HepG2 (cell line): ENCODE data around the gene GGCT. TPM values are rescaled to one million over a fixed set of nuclear protein-coding genes. Genes with fewer than 3 reads are reported as not detected.

Experiments
- ATAC-seq: fragments of 200-7000 bp; cut with Tn5 transposase; 3 replicates; pipeline ENCODE4 v1.9.1; 2020; ENCODE audit warnings: mild to moderate bottlenecking, moderate library complexity
- BruUV-seq: library from RNA; stranded (reverse); fragments of 400-500 nt; replicated peaks from 2 replicates; lab custom pipeline; 2021; lab: Mats Ljungman, UMichigan
- CTCF ChIA-PET: fragments of 300-600 bp; formaldehyde crosslinking; extraction: SDS; loops from one replicate; lab custom pipeline; 2021; ENCODE audit warnings: low total read pairs, inconsistent platforms, low intra/inter-chr PET ratio; lab: Yijun Ruan, JAX
- POLR2A ChIA-PET: fragments of 350-600 bp; sonication (Branson Sonifier 250); formaldehyde crosslinking; loops from one replicate; lab custom pipeline; 2020; ENCODE audit warnings: antibody characterized with exemption, inconsistent platforms; lab: Yijun Ruan, JAX
- DNase-seq: peaks from one replicate; pipeline ENCODE4 v3.0.0-alpha.2; 2015; ENCODE audit warnings: low spot score
- FAIRE-seq: peaks from 3 replicates; lab custom pipeline; 2011; peaks lifted over from hg19 to GRCh38; lab: Jason Lieb, UNC
- H2AFZ ChIP-seq: one replicate; pipeline ENCODE4 v1.6.1; 2011; ENCODE audit warnings: low read length, inconsistent platforms
- H3K27ac ChIP-seq: fragments of 300-600 bp; 3 replicates; pipeline ENCODE4 v1.8.0; 2011; ENCODE audit warnings: mixed run types, mild to moderate bottlenecking, mixed read lengths, low read length, inconsistent platforms; ENCODE audit not compliant: insufficient read depth; ENCODE audit errors: extremely low read length
- H3K27me3 ChIP-seq, 2 experiments: fragments of 200-600 bp in 1 of 2; 2 replicates in 1 of 2; 3 replicates in 1 of 2; pipeline versions ENCODE4 v1.6.0 to v1.8.0; 2011; ENCODE audit warnings: low read length in 2 of 2, mild to moderate bottlenecking in 2 of 2, moderate library complexity in 2 of 2, inconsistent platforms in 1 of 2; ENCODE audit not compliant: insufficient read depth in 2 of 2, control insufficient read depth in 1 of 2
- H3K36me3 ChIP-seq, 2 experiments: fragments of 200-600 bp in 1 of 2; replicated peaks in 1 of 2; 2 replicates in 1 of 2; 3 replicates in 1 of 2; pipeline versions ENCODE4 v1.5.1 to v1.8.0; 2011; ENCODE audit warnings: low read length in 2 of 2, inconsistent platforms in 1 of 2; ENCODE audit not compliant: insufficient read depth in 2 of 2, control insufficient read depth in 1 of 2
- H3K4me1 ChIP-seq: 2 replicates; pipeline ENCODE4 v1.5.1; 2012; ENCODE audit warnings: low read length, inconsistent platforms; ENCODE audit not compliant: insufficient read depth
- H3K4me2 ChIP-seq: 2 replicates; pipeline ENCODE4 v1.6.0; 2011; ENCODE audit warnings: low read depth, low read length, inconsistent platforms
- H3K4me3 ChIP-seq, 3 experiments: fragments of 200-600 bp in 1 of 3; sonication (generic), shearing (Covaris generic) in 1 of 3; replicated peaks in 1 of 3; 2 replicates each; pipeline ENCODE4 v1.5.1; 2011 to 2016; ENCODE audit warnings: low read length in 3 of 3, inconsistent platforms in 2 of 3, low read depth in 2 of 3, mild to moderate bottlenecking in 2 of 3, control low read depth in 1 of 3, mixed read lengths in 1 of 3; ENCODE audit not compliant: insufficient read depth in 1 of 3
- H3K79me2 ChIP-seq: one replicate; pipeline ENCODE4 v1.6.1; 2011; ENCODE audit warnings: low read length, inconsistent platforms; ENCODE audit not compliant: insufficient read depth
- H3K9ac ChIP-seq: 2 replicates; pipeline ENCODE4 v1.6.0; 2011; ENCODE audit warnings: mild to moderate bottlenecking, low read depth, low read length, inconsistent platforms; ENCODE audit not compliant: insufficient read depth
- H3K9me3 ChIP-seq: 2 replicates; pipeline ENCODE4 v1.5.1; 2012; ENCODE audit warnings: mild to moderate bottlenecking, low read length
- H4K20me1 ChIP-seq: 2 replicates; pipeline ENCODE4 v1.6.0; 2011; ENCODE audit warnings: inconsistent platforms, mild to moderate bottlenecking, low read length, moderate library complexity; ENCODE audit not compliant: insufficient read depth
- JUND ChIP-seq: sonication (generic); formaldehyde crosslinking; IDR thresholded peaks from 2 replicates; pipeline ENCODE4 v1.8.0; 2022; ENCODE audit warnings: mild to moderate bottlenecking, missing genetic modification reagents
- KDM4B ChIP-seq: sonication (generic); formaldehyde crosslinking; IDR thresholded peaks from 2 replicates; pipeline ENCODE4 v1.4.0; 2020; ENCODE audit warnings: missing genetic modification reagents
- RBFOX2 ChIP-seq: fragments of 200-400 bp; formaldehyde crosslinking; IDR thresholded peaks from 2 replicates; pipeline ENCODE4 v1.6.1; 2017; ENCODE audit warnings: low read depth, mild to moderate bottlenecking, low read length
- SRSF4 ChIP-seq: fragments of 200-400 bp; formaldehyde crosslinking; IDR thresholded peaks from one replicate; pipeline ENCODE4 v1.6.1; 2018; ENCODE audit warnings: mild to moderate bottlenecking, low read depth, low read length, moderate library complexity; ENCODE audit not compliant: poor library complexity, severe bottlenecking
- TP53 ChIP-seq: sonication (generic); formaldehyde crosslinking; conservative IDR thresholded peaks from 2 replicates; pipeline ENCODE4 v1.4.0; 2020; ENCODE audit warnings: missing genetic modification reagents
- ZFY ChIP-seq: sonication (generic); formaldehyde crosslinking; IDR thresholded peaks from 2 replicates; pipeline ENCODE4 v1.4.0; 2020; ENCODE audit warnings: missing genetic modification reagents
- ZNF720 ChIP-seq: sonication (generic); formaldehyde crosslinking; IDR thresholded peaks from 2 replicates; pipeline ENCODE4 v1.4.0; 2020; ENCODE audit warnings: missing genetic modification reagents
- WGBS: methylation state at CpG from one replicate; pipeline ENCODE4 v1.1.6; 2017; ENCODE audit warnings: low lambda C conversion rate; 5-methylcytosine and 5-hydroxymethylcytosine counted together
- in situ Hi-C: cut with HindIII; loops from 2 replicates; pipeline ENCODE4 v1.10.0; 2017; ENCODE audit warnings: low pct_unique_long_range_greater_than_20kb; ENCODE audit not compliant: extremely low pct_ligation_motif_present
- intact Hi-C: fragments of 100-400 bp; cut with micrococcal nuclease; formaldehyde crosslinking; loops from one replicate; pipeline ENCODE4 v1.10.0; 2022; ENCODE audit not compliant: unreplicated experiment
- polyA plus RNA-seq, 8 experiments: library from polyadenylated mRNA; depleted of rRNA in 3 of 8; stranded (reverse) in 7 of 8; unstranded in 1 of 8; fragments of >200 nt; fragmentation: Illumina TruSeq in 4 of 8; extraction: Trizol in 4 of 8; gene quantifications; 2 replicates each; pipeline versions ENCODE4 v1.2.1 to v1.2.3, GENCODE V29; 2011 to 2016; ENCODE audit warnings: low read depth in 4 of 8, missing spikeins in 1 of 8, mixed read lengths in 1 of 8; ENCODE audit not compliant: insufficient read depth in 1 of 8
- total RNA-seq, 5 experiments: library from RNA; depleted of rRNA; stranded (reverse); fragments of >200 nt; fragmentation: Illumina TruSeq; extraction: Trizol; gene quantifications; 2 replicates each; pipeline ENCODE4 v1.2.3, GENCODE V29; 2016; ENCODE audit warnings: low read depth in 1 of 5
- TF ChIP-seq, protein P1 (sequence below): IDR thresholded peaks from 2 replicates; pipeline ENCODE4 v1.6.1; 2016; ENCODE audit warnings: low read depth, missing genetic modification reagents, missing compliant biosample characterization

GGCT gene
- total and polyA plus RNA-seq, 2 of the 13 experiments (the other 11 are each of a cell fraction or from before 2014, with no cell fraction given), result 19.5 to 78.3 TPM

DNA sequence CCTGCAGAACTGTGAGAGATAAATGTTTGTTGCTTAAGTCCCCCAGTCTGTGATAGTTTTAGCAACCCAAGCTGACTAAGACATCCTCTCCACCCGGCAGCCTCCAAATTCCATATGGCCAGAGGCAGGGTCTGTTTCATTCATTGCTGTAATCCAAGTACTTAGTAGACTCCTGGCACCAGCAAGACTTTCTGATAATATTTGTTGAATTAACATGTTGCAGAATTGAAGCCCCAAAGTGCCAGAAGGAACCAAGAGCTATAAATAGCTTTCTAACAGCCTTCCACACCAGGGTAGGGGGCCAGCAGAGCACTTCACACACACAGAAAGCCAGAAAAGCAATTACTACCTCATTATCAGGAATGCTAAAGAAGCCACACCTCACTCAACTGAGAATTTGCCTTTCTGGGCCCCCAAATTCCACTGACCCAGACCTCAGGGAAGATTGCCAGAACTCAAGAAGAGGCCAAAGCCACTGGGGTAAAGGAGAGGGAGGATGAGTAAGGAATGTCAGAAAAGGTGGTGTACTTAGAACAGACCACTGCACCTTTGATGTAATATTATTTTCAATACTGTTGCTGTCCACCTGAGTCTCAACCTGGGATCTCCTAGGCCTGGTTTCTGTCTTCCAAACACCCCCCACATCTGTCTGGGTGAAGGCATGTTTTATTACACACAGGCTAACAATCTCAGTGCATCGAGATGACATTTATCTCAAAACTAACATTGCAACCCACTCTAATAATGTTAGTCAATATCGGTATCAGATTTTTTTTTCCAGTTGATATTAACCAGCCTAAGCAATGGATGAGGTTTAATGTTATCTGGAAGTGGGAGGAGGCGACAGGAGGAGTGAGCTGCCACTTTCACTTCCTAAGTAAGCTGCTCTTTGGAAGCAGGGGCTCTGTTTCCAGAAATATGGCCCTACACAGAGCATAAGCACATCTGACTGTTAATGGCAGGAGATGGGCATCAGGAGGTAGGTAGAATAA is 31.5 kb downstream of the GGCT start:
- H3K4me3 ChIP-seq, result no peak overlapping the region
- H3K27me3 ChIP-seq, result no peaks in the 10 kb centered on the region
- ChIA-PET CTCF (no interaction called here), POLR2A (no interaction called here)
- 71% methylated on average over 3 of the region's 4 CpGs for WGBS
- no peaks in the 10 kb centered on the region for H3K9me3 ChIP-seq
- no TSS peak for BruUV-seq
- no peak for TF ChIP-seq SRSF4
- no peak for TF ChIP-seq ZFY
- no peak for TF ChIP-seq JUND (CRISPR knock-in tag)
- TF ChIP-seq RBFOX2, result no peak
- TF ChIP-seq TP53 (CRISPR knock-in tag), result no peak
- TF ChIP-seq, protein P1, sequence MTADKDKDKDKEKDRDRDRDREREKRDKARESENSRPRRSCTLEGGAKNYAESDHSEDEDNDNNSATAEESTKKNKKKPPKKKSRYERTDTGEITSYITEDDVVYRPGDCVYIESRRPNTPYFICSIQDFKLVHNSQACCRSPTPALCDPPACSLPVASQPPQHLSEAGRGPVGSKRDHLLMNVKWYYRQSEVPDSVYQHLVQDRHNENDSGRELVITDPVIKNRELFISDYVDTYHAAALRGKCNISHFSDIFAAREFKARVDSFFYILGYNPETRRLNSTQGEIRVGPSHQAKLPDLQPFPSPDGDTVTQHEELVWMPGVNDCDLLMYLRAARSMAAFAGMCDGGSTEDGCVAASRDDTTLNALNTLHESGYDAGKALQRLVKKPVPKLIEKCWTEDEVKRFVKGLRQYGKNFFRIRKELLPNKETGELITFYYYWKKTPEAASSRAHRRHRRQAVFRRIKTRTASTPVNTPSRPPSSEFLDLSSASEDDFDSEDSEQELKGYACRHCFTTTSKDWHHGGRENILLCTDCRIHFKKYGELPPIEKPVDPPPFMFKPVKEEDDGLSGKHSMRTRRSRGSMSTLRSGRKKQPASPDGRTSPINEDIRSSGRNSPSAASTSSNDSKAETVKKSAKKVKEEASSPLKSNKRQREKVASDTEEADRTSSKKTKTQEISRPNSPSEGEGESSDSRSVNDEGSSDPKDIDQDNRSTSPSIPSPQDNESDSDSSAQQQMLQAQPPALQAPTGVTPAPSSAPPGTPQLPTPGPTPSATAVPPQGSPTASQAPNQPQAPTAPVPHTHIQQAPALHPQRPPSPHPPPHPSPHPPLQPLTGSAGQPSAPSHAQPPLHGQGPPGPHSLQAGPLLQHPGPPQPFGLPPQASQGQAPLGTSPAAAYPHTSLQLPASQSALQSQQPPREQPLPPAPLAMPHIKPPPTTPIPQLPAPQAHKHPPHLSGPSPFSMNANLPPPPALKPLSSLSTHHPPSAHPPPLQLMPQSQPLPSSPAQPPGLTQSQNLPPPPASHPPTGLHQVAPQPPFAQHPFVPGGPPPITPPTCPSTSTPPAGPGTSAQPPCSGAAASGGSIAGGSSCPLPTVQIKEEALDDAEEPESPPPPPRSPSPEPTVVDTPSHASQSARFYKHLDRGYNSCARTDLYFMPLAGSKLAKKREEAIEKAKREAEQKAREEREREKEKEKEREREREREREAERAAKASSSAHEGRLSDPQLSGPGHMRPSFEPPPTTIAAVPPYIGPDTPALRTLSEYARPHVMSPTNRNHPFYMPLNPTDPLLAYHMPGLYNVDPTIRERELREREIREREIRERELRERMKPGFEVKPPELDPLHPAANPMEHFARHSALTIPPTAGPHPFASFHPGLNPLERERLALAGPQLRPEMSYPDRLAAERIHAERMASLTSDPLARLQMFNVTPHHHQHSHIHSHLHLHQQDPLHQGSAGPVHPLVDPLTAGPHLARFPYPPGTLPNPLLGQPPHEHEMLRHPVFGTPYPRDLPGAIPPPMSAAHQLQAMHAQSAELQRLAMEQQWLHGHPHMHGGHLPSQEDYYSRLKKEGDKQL (CRISPR knock-in tag), result no peak
- TF ChIP-seq KDM4B, result no peak
- TF ChIP-seq ZNF720 (CRISPR knock-in tag), result no peak
- TF ChIP-seq, all 625 proteins: peak for 0
- ATAC-seq, result no peak
- no peak for FAIRE-seq
- H3K4me2 ChIP-seq, result no peak overlapping the region
- in situ Hi-C loops (no loop called here), intact Hi-C loops (no loop called here)
- H2AFZ ChIP-seq, result no peak overlapping the region
- no peaks in the 10 kb centered on the region for H3K79me2 ChIP-seq
- peaks cover 47% of the 10 kb centered on the region for H3K4me1 ChIP-seq
- no peaks in the 10 kb centered on the region for H3K36me3 ChIP-seq
- H3K9ac ChIP-seq, result no peak overlapping the region
- no peaks in the 10 kb centered on the region for H4K20me1 ChIP-seq
- DNase-seq, result no peak
- no peak overlapping the region for H3K27ac ChIP-seq
